Stimulated activated naive B cell treated with anti-CD40 and anti-IgM and Interleukin-4, amounts not matched to agents 10 μg/mL and 1 μg/mL and 100 μg/mL, for 72 hours (primary cell): ENCODE results near the gene COX20.

ENCODE experiments used
- ATAC-seq, 2 donors: fragments of 150-1000 bp; cut with Tn5 transposase; replicated peaks; 2 replicates each; pipeline ENCODE4 v1.10.0; 2021; ENCODE audit warnings: moderate library complexity in 1 of 2
- DNase-seq: peaks from one replicate; pipeline ENCODE4 v3.0.0; 2021
- H3K27ac Mint-ChIP-seq: one replicate; pipeline ENCODE4 v1.8.0; 2022; ENCODE audit warnings: mild to moderate bottlenecking, mixed read lengths
- H3K27me3 Mint-ChIP-seq, 2 donors: one replicate each; pipeline ENCODE4 v1.8.0; 2022; ENCODE audit warnings: mixed read lengths in 2 of 2
- H3K36me3 Mint-ChIP-seq, 2 donors: one replicate each; pipeline ENCODE4 v1.8.0; 2022; ENCODE audit warnings: mixed read lengths in 2 of 2, mild to moderate bottlenecking in 1 of 2
- H3K4me1 Mint-ChIP-seq, 2 donors: one replicate each; pipeline ENCODE4 v1.8.0; 2022; ENCODE audit warnings: mixed read lengths in 2 of 2, mild to moderate bottlenecking in 1 of 2
- H3K4me3 Mint-ChIP-seq, 2 donors: one replicate each; pipeline ENCODE4 v1.8.0; 2022; ENCODE audit warnings: mild to moderate bottlenecking in 2 of 2, mixed read lengths in 2 of 2, moderate library complexity in 1 of 2
- H3K9me3 Mint-ChIP-seq, 2 donors: one replicate each; pipeline ENCODE4 v1.8.0; 2022; ENCODE audit warnings: mixed read lengths in 2 of 2, mild to moderate bottlenecking in 1 of 2

COX20 gene

DNA sequence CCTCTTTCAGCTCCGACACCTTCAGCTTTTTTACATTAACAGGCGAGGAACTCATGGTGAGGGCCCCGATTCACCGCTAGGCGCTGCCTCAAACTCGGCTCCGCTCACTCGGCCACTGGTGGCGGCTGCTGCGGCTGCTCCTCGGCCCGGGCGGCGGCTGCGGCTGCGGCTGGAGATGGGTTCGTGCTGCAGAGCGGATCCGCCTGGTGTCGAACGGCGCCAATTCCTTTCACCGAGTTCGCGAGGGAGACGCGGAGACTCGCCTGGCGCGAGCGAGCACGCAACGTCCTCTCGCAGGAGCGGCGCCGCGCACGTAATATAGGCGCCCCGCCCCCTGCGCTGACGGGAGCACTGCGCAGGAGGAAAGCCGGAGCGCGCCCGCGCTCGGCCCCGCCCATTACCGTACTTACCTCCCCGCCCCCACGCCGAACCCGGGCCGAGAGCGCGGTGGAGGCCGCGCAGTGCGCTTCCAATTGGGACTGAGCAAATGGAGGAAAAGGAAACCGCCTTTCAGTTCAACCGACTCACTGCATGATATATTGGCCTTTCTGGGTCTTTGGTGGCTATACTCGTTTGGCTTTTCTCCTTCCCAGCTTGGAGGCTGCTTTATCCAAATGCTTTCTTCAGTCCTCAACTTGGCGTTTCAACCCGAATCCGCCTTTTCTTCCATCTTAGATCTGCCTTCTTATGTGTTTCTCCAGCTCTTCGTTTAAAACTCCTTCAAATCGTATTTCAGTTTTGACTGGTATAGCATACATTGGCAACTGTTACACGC is 29.0 kb downstream of the COX20 start, which contains the start of gene HNRNPU:
HNRNPU (minus strand) TSS at position 291 of the 775 bp plus-strand sequence; CDS start at position 55, 236 bp downstream.
- Mint-ChIP-seq H3K9me3 (no peaks in the 10 kb centered on the region), H3K36me3 (peaks cover 31 to 36% of the 10 kb centered on the region in 2 donors), H3K27me3 (no peaks in the 10 kb centered on the region), H3K4me1 (peaks cover 5 to 18% of the 10 kb centered on the region in 2 donors), H3K27ac (peak within 1 kb of the TSS; percentile 100), H3K4me3 (peak within 1 kb of the TSS; percentile 95 to 99)
- ATAC-seq, result peak; percentile 78 to 83
- peak; percentile 95 for DNase-seq

- H3K4me3 Mint-ChIP-seq, result peak overlapping the region; percentile 95 to 99
- peaks cover 29 to 32% of the 10 kb centered on the region in 2 donors for H3K36me3 Mint-ChIP-seq
- DNase-seq (no peak), ATAC-seq (peak in 1 of 2 donors; percentile 2)
- no peaks in the 10 kb centered on the region for H3K27me3 Mint-ChIP-seq
- H3K4me1 Mint-ChIP-seq, result peaks cover 5 to 15% of the 10 kb centered on the region in 2 donors
- no peaks in the 10 kb centered on the region for H3K9me3 Mint-ChIP-seq
- H3K27ac Mint-ChIP-seq, result peak overlapping the region; percentile 100
Observed at GRCh38 chr1:244865028-244865371, 29.5 kb downstream of the COX20 start.

DNA sequence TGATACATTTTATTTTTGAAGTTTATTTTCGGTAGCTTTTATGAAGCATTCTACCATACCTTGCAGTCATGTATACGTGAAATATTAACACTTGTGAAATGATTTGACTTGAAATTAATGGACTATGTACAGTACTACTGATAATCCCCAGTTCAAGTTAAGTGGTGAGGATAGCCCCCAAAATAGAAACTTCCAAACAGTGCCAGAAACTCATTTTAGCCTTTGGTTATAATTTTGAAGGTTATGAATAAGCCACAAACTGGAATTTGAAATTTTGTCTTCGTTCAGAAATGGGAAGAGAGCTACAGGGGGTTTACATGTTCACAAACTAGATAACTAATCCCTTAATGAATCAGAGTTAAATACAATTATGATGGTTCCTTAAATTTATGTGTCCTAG is 30.4 kb downstream of the COX20 start:
- DNase-seq, result no peak
- Mint-ChIP-seq H3K27me3 (no peaks in the 10 kb centered on the region), H3K4me3 (no peak overlapping the region), H3K36me3 (peaks cover 26 to 27% of the 10 kb centered on the region in 2 donors), H3K4me1 (peaks cover 2 to 7% of the 10 kb centered on the region in 2 donors), H3K9me3 (no peaks in the 10 kb centered on the region), H3K27ac (no peak overlapping the region)
- no peak for ATAC-seq

DNA sequence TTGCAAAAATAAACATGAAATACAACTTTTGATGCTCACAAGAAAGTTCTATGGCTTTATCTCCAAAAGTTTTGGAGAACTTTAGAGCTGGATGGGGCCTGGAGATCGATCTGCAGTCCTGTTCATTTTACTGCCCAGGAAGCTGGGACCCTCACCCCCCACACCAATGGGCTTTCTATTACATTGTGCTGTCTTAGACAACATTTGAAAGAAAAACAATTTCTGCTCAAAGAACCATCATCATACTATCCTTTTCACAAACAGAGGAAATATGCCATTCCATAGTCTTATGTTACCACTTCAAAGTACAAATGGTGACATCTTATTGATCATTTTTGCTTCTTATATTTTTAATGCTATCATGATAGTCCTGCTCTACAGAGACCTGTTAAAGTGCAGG is 30.9 kb downstream of the COX20 start:
- ATAC-seq (no peak), DNase-seq (no peak)
- H3K9me3 Mint-ChIP-seq, result no peaks in the 10 kb centered on the region
- peaks cover 23 to 24% of the 10 kb centered on the region in 2 donors for H3K36me3 Mint-ChIP-seq
- peaks cover 2 to 4% of the 10 kb centered on the region in 2 donors for H3K4me1 Mint-ChIP-seq
- H3K27ac Mint-ChIP-seq, result no peak overlapping the region
- H3K27me3 Mint-ChIP-seq, result no peaks in the 10 kb centered on the region
- no peak overlapping the region for H3K4me3 Mint-ChIP-seq

DNA sequence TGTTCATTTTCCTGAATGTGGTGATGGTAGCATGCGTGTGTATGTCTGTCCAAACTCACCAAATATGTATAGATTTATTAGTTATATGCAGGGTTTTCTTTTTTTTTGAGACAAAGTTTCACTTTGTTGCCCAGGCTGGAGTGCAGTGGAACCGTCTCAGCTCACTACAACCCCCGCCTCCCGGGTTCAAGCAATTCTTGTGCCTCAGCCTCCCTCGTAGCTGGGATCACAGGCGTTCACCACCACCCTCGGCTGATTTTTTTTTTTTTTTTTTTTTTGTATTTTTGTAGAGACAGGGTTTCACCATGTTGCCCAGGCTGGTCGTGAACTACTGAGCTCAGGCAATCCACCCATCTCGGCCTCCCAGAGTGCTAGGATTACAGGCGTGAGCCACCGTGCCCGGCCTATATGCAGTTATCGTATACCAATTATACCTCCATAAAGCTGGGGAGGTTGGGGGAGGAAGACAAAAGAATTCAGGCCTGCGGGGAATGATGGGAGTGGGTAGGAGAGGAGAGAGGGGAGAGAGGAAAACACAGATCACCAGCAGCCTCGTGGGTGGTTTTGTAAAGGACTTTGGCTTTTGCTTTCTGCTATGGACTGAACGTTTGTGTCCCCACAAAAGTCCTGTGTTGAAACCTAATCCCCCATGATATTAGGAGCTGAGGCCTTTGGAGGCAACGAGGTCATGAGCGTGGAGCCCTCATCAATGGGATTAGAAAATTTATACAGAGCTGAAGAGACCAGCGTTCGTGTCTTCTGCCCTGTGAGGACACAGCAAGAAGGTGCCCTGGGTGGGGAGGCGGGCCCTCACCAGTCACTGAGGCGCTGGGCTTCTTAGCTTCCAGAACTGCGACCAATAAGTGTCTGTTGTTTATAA is 33.3 kb downstream of the COX20 start:
- DNase-seq, result no peak
- no peak overlapping the region for H3K4me3 Mint-ChIP-seq
- peaks cover 7 to 9% of the 10 kb centered on the region in 2 donors for H3K36me3 Mint-ChIP-seq
- no peaks in the 10 kb centered on the region for H3K9me3 Mint-ChIP-seq
- no peaks in the 10 kb centered on the region for H3K4me1 Mint-ChIP-seq
- no peaks in the 10 kb centered on the region for H3K27me3 Mint-ChIP-seq
- no peak overlapping the region for H3K27ac Mint-ChIP-seq
- no peak for ATAC-seq

- DNase-seq (no peak), ATAC-seq (no peak)
- no peaks in the 10 kb centered on the region for H3K9me3 Mint-ChIP-seq
- peaks cover under 1 to 2% of the 10 kb centered on the region in 2 donors for H3K36me3 Mint-ChIP-seq
- H3K27ac Mint-ChIP-seq, result no peak overlapping the region
- H3K27me3 Mint-ChIP-seq, result no peaks in the 10 kb centered on the region
- no peak overlapping the region for H3K4me3 Mint-ChIP-seq
- H3K4me1 Mint-ChIP-seq, result no peaks in the 10 kb centered on the region
Observed at GRCh38 chr1:244869364-244869827, 33.9 kb downstream of the COX20 start.

DNA sequence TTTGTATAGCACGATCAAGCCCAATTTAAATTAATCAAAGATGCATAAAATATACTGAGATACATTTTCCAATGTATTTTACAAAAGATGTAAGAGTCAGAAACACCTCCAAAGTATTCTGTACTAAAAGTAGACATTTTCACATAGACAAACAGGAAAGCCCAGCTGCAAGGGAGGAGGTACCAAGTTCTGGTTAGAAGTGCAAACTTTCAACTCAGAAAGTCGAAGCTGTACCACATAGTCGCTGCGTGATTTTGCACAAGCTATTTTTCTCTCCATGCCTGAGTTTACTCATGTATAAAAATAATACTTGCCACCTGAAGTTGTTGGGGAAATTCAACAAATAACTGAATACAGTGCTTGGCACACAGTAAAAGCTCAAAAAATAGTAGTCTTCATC is 34.5 kb downstream of the COX20 start:
- Mint-ChIP-seq H3K27me3 (no peaks in the 10 kb centered on the region), H3K4me3 (no peak overlapping the region), H3K4me1 (no peaks in the 10 kb centered on the region), H3K27ac (no peak overlapping the region), H3K9me3 (no peaks in the 10 kb centered on the region), H3K36me3 (no peaks in the 10 kb centered on the region)
- DNase-seq, result no peak
- no peak for ATAC-seq

GRCh38 chr1:244874974-244875579 is 39.6 kb downstream of the COX20 start:
- Mint-ChIP-seq H3K27ac (no peak overlapping the region), H3K36me3 (no peaks in the 10 kb centered on the region), H3K9me3 (no peaks in the 10 kb centered on the region), H3K4me1 (peaks cover 3 to 8% of the 10 kb centered on the region in 2 donors), H3K27me3 (no peaks in the 10 kb centered on the region), H3K4me3 (no peak overlapping the region)
- DNase-seq (no peak), ATAC-seq (no peak)

- Mint-ChIP-seq H3K27me3 (no peaks in the 10 kb centered on the region), H3K9me3 (no peaks in the 10 kb centered on the region), H3K4me1 (peaks cover 3 to 8% of the 10 kb centered on the region in 2 donors), H3K4me3 (no peak overlapping the region), H3K36me3 (no peaks in the 10 kb centered on the region), H3K27ac (no peak overlapping the region)
- no peak for DNase-seq
- ATAC-seq, result no peak
Observed at GRCh38 chr1:244876228-244876910, 40.9 kb downstream of the COX20 start.

DNA sequence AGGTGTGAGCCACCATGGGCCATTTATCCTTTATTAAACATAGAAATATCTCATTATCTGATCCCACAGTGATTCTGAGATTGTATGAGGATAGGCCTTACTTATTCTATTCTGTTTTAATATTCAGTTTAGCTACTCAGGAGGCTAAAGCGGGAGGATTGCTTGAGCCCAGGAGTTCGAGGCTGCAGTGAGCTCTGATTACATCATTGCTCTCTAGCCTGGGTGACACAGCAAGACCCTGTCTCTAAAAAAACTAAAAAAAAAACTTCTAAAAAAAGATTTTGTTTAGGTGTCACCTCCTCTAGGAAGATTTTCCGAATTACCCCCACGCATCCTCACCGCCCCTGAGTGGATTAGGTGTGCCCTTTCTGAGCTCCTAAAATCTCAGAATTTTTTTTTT is 43.2 kb downstream of the COX20 start:
- Mint-ChIP-seq H3K4me3 (no peak overlapping the region), H3K4me1 (peaks cover 3 to 8% of the 10 kb centered on the region in 2 donors), H3K36me3 (no peaks in the 10 kb centered on the region), H3K9me3 (no peaks in the 10 kb centered on the region), H3K27me3 (no peaks in the 10 kb centered on the region), H3K27ac (no peak overlapping the region)
- ATAC-seq, result no peak
- DNase-seq, result no peak

GRCh38 chr1:244881552-244882280 is 46.3 kb downstream of the COX20 start:
- Mint-ChIP-seq H3K27ac (peak overlapping the region; percentile 25), H3K27me3 (no peaks in the 10 kb centered on the region), H3K9me3 (no peaks in the 10 kb centered on the region), H3K4me1 (peaks cover 3 to 8% of the 10 kb centered on the region in 2 donors), H3K36me3 (no peaks in the 10 kb centered on the region), H3K4me3 (no peak overlapping the region)
- DNase-seq, result no peak
- ATAC-seq, result no peak

- Mint-ChIP-seq H3K27me3 (no peaks in the 10 kb centered on the region), H3K27ac (no peak overlapping the region), H3K4me1 (no peaks in the 10 kb centered on the region)
Observed at GRCh38 chr1:244887281-244887680, 51.8 kb downstream of the COX20 start.

GRCh38 chr1:244893836-244894235 is 58.4 kb downstream of the COX20 start:
- H3K36me3 Mint-ChIP-seq, result no peaks in the 10 kb centered on the region
- DNase-seq, result no peak
- H3K4me3 Mint-ChIP-seq, result no peak overlapping the region
- no peaks in the 10 kb centered on the region for H3K9me3 Mint-ChIP-seq
- no peaks in the 10 kb centered on the region for H3K4me1 Mint-ChIP-seq
- ATAC-seq, result no peak
- no peak overlapping the region for H3K27ac Mint-ChIP-seq
- H3K27me3 Mint-ChIP-seq, result no peaks in the 10 kb centered on the region

More at GRCh38 chr1:244887281-244887680, 51.8 kb downstream of the COX20 start:
- no peak for ATAC-seq
- no peaks in the 10 kb centered on the region for H3K36me3 Mint-ChIP-seq
- H3K4me3 Mint-ChIP-seq, result no peak overlapping the region
- no peak for DNase-seq
- peaks cover 0 to 2% of the 10 kb centered on the region in 2 donors for H3K9me3 Mint-ChIP-seq
